ENCODE results near the gene USP10. TPM values are rescaled to one million over a fixed set of nuclear protein-coding genes. Genes with fewer than 3 reads are reported as not detected.
A peak's percentile ranks its signal among the peaks of the same experiment; 100 is the strongest.

The USP10 gene
- total RNA-seq, 2 experiments from 2014 or later, result 99.3 to 106 TPM

GRCh38 chr16:84694980-84695379 is 4.8 kb upstream of the USP10 start:
- POLR2A ChIA-PET, result no interaction called here

DNA sequence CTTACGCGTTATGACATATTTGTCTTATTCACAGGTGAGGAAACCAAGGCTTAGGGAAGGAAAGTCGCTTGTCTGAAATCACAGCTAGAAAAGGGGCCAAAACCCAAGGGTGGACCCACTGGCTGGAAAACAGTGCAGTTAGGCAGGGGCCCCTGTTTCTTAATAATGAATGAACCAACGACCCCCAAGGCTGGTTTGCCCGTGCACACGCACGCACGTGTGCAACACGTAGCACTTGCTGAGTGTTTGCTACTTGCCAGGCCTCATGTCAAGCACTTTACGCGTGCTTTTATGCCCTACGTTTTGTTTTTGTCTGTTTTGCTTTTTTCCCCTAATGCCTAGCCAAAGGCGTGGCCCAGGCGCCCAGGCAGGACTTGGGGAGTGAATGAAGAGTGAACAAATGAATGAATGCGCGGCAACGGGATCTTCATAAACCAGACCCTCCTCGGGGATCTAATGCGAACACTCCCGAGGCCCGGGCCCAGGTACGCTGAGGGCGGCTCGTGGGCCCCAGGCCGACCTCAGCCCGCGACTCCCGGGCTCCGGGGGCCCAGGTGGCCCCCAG is 571 bp upstream of the USP10 start:
- H3K27me3 Mint-ChIP-seq, result no peaks in the 10 kb centered on the region
- Histone ChIP-seq H3K36me3 (ENCODE audit: insufficient read depth, low read length) (no peaks in the 10 kb centered on the region), H3K4me1 (ENCODE audit: insufficient read depth, low read length) (peaks cover 21% of the 10 kb centered on the region), H3K4me3 (ENCODE audit: low read length) (peak overlapping the region; percentile 83), H3K27me3 (ENCODE audit: control insufficient read depth in 1 of 2, insufficient read depth in 2 of 2, low read length in 2 of 2) (no peaks in the 10 kb centered on the region), H3K9me3 (ENCODE audit: control insufficient read depth in 1 of 2, insufficient read depth in 1 of 2, low read length in 2 of 2) (no peaks in the 10 kb centered on the region), H3K27ac (ENCODE audit: low read depth in 1 of 2, low read length in 2 of 2) (peak overlapping the region; percentile 30 to 35)
- TF ChIP-seq, protein P1, sequence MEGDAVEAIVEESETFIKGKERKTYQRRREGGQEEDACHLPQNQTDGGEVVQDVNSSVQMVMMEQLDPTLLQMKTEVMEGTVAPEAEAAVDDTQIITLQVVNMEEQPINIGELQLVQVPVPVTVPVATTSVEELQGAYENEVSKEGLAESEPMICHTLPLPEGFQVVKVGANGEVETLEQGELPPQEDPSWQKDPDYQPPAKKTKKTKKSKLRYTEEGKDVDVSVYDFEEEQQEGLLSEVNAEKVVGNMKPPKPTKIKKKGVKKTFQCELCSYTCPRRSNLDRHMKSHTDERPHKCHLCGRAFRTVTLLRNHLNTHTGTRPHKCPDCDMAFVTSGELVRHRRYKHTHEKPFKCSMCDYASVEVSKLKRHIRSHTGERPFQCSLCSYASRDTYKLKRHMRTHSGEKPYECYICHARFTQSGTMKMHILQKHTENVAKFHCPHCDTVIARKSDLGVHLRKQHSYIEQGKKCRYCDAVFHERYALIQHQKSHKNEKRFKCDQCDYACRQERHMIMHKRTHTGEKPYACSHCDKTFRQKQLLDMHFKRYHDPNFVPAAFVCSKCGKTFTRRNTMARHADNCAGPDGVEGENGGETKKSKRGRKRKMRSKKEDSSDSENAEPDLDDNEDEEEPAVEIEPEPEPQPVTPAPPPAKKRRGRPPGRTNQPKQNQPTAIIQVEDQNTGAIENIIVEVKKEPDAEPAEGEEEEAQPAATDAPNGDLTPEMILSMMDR (IDR thresholded peaks at IDR 0.05), result no peak
- H3K4me1 Mint-ChIP-seq (ENCODE audit: low read depth), result peaks cover 34% of the 10 kb centered on the region
- H3K9me3 Mint-ChIP-seq, result no peaks in the 10 kb centered on the region
- ATAC-seq (ENCODE audit: poor library complexity) (peak; percentile 5), DNase-seq (peak in 4 of 14 experiments; percentile 0 to 20 (median 2))
- POLR2A ChIA-PET, result interaction anchor here (1.1 kb wide), 1 partner anchor 10 kb away, joined by 3 read pairs; no protein-coding TSS in a partner anchor
- intact Hi-C loops (cut with DNase I, micrococcal nuclease), result no loop called here
- peak overlapping the region; percentile 91 for H3K27ac Mint-ChIP-seq
- H3K36me3 Mint-ChIP-seq (ENCODE audit: low read depth), result peaks cover 14% of the 10 kb centered on the region
- H3K4me3 Mint-ChIP-seq, result peak overlapping the region; percentile 90
- CTCF ChIA-PET, result no interaction called here

More at GRCh38 chr16:84694980-84695379, 4.8 kb upstream of the USP10 start:
- H3K27ac ChIP-seq (ENCODE audit: low read depth in 1 of 2, low read length in 2 of 2), result no peak overlapping the region
- H3K36me3 Mint-ChIP-seq (ENCODE audit: low read depth), result peaks cover 4% of the 10 kb centered on the region
- H3K9me3 Mint-ChIP-seq, result no peaks in the 10 kb centered on the region
- CTCF ChIA-PET, result no interaction called here
- no peaks in the 10 kb centered on the region for H3K27me3 ChIP-seq (ENCODE audit: control insufficient read depth in 1 of 2, insufficient read depth in 2 of 2, low read length in 2 of 2)
- H3K27me3 Mint-ChIP-seq, result no peaks in the 10 kb centered on the region
- H3K4me3 Mint-ChIP-seq, result no peak overlapping the region
- H3K4me1 ChIP-seq (ENCODE audit: insufficient read depth, low read length), result peaks cover 8% of the 10 kb centered on the region
- TF ChIP-seq, protein P1 (IDR thresholded peaks at IDR 0.05), result no peak
- ATAC-seq (ENCODE audit: poor library complexity), result no peak
- no peaks in the 10 kb centered on the region for H3K9me3 ChIP-seq (ENCODE audit: control insufficient read depth in 1 of 2, insufficient read depth in 1 of 2, low read length in 2 of 2)
- no peak for DNase-seq
- H3K36me3 ChIP-seq (ENCODE audit: insufficient read depth, low read length), result no peaks in the 10 kb centered on the region
- intact Hi-C loops (cut with DNase I, micrococcal nuclease), result no loop called here
- no peak overlapping the region for H3K4me3 ChIP-seq (ENCODE audit: low read length)
- no peaks in the 10 kb centered on the region for H3K4me1 Mint-ChIP-seq (ENCODE audit: low read depth)
- no peak overlapping the region for H3K27ac Mint-ChIP-seq

DNA sequence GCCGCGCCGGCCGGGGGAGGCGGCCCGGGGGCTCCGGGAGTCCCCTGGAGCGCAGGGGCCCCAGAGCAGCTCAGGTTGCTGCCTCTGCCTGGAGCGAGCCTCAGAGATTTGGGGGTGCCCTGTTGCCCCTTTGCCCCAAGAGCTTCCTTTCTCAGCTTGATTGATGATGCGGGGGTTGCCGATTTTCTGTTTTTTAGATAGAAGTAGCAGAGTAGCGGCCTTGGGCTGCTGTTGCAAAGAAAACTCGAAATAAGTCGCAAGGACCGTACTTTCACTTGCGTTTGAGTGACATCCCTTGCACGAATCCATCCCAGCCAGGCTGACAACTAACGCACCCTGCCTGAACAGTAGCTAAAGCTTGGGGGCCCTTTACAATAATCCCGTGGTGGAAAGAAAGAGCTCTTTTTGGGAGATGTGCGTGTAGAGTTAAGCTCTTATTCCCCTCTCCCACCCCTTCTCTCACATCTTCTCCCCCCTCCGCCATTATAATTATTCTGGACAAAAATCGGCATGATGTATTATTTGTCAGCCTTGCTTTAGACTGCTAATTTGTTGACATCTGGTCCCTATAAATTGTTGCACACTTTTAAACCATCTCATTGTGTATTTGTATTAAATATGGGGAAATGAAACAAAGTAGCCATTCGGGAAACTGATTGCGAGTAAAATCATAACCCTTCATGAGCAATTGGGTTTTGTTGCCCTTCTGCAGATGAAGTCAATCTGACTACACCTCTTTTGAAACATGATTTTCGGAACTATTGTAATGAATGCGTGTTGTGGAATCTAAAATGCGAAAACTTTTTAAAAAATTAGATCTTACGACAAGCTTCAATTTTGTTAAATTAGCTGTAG is 873 bp downstream of the USP10 start:
- DNase-seq, result peak in 13 of 14 experiments; percentile 8 to 70 (median 26)
- H3K9me3 ChIP-seq (ENCODE audit: control insufficient read depth in 1 of 2, insufficient read depth in 1 of 2, low read length in 2 of 2), result no peaks in the 10 kb centered on the region
- Mint-ChIP-seq H3K9me3 (no peaks in the 10 kb centered on the region), H3K4me1 (ENCODE audit: low read depth) (peaks cover 43% of the 10 kb centered on the region), H3K4me3 (peak overlapping the region; percentile 97), H3K27me3 (no peaks in the 10 kb centered on the region), H3K36me3 (ENCODE audit: low read depth) (peaks cover 14% of the 10 kb centered on the region), H3K27ac (peak overlapping the region; percentile 91)
- H3K4me1 ChIP-seq (ENCODE audit: insufficient read depth, low read length), result peaks cover 27% of the 10 kb centered on the region
- CTCF ChIA-PET, result interaction anchor here (0.8 to 2.1 kb wide), 7 partner anchors 9 to 78 kb away, joined by 3 to 8 read pairs (median 4); no protein-coding TSS in a partner anchor
- TF ChIP-seq, protein P1 (IDR thresholded peaks at IDR 0.05), result no peak
- peak overlapping the region; percentile 83 for H3K4me3 ChIP-seq (ENCODE audit: low read length)
- H3K27ac ChIP-seq (ENCODE audit: low read depth in 1 of 2, low read length in 2 of 2), result peak overlapping the region; percentile 61 to 79
- H3K27me3 ChIP-seq (ENCODE audit: control insufficient read depth in 1 of 2, insufficient read depth in 2 of 2, low read length in 2 of 2), result no peaks in the 10 kb centered on the region
- ATAC-seq (ENCODE audit: poor library complexity), result peak; percentile 51
- intact Hi-C loops (cut with DNase I, micrococcal nuclease), result loop anchor here in 1 of 2 experiments (1.0 kb wide), 1 partner anchor 26 kb away; no protein-coding TSS in a partner anchor
- POLR2A ChIA-PET, result interaction anchor here (0.7 to 1.9 kb wide), 13 partner anchors 13 to 584 kb away, joined by 3 to 13 read pairs (median 4); partner anchors contain the start of genes COTL1, KLHL36 and MBTPS1
- H3K36me3 ChIP-seq (ENCODE audit: insufficient read depth, low read length), result no peaks in the 10 kb centered on the region
